Caki2 (cell line): ENCODE data around the gene USP9X. TPM values are rescaled to one million over a fixed set of nuclear protein-coding genes. Genes with fewer than 3 reads are reported as not detected.
A peak's percentile ranks its signal among the peaks of the same experiment; 100 is the strongest.
"Not testable (repeated sequence)": the region's sequence is repeated elsewhere in the genome, so short reads cannot be mapped to it uniquely, and the experiment has no call there.

Experiments used
- DNase-seq: peaks from one replicate; pipeline ENCODE4 v3.0.0-alpha.2; 2015; ENCODE audit warnings: low read depth
- in situ Hi-C: cut with HindIII; loops from 2 replicates; pipeline ENCODE4 v1.10.0; 2016; ENCODE audit warnings: low sequenced_read_pairs, low pct_unique_long_range_greater_than_20kb, mixed read lengths
- total RNA-seq: library from RNA; depleted of rRNA; stranded (reverse); fragments of >200 nt; shearing (Covaris generic); gene quantifications from 2 replicates; pipeline ENCODE4 v1.2.3, GENCODE V29; 2014; ENCODE audit warnings: low replicate concordance

The USP9X gene
- total RNA-seq, 1 experiment from 2014 or later = 15.6 TPM

GRCh38 chrX:41236629-41237028 is 151.4 kb downstream of the USP9X start:
- no peak for DNase-seq
- in situ Hi-C loops = no loop called here

GRCh38 chrX:41240509-41240908 is 155.3 kb downstream of the USP9X start:
- in situ Hi-C loops = no loop called here

GRCh38 chrX:41241962-41242361 is 156.7 kb downstream of the USP9X start:
- no peak for DNase-seq
- in situ Hi-C loops = no loop called here

More at GRCh38 chrX:41240509-41240908, 155.3 kb downstream of the USP9X start:
- no peak for DNase-seq

- in situ Hi-C loops = no loop called here
- DNase-seq = no peak
Measured at GRCh38 chrX:41245641-41246040, 160.4 kb downstream of the USP9X start.

- in situ Hi-C loops = no loop called here
- DNase-seq = no peak
Measured at GRCh38 chrX:41250867-41251266, 165.6 kb downstream of the USP9X start.

GRCh38 chrX:41257801-41258200 is 172.6 kb downstream of the USP9X start:
- no peak for DNase-seq
- in situ Hi-C loops = no loop called here

- in situ Hi-C loops = no loop called here
Measured at GRCh38 chrX:41258226-41258625, 173.0 kb downstream of the USP9X start.

GRCh38 chrX:41258871-41259270 is 173.6 kb downstream of the USP9X start:
- in situ Hi-C loops = no loop called here
- no peak for DNase-seq

More at GRCh38 chrX:41258226-41258625, 173.0 kb downstream of the USP9X start:
- DNase-seq = no peak

- no peak for DNase-seq
- in situ Hi-C loops = no loop called here
Measured at GRCh38 chrX:41259516-41259915, 174.3 kb downstream of the USP9X start.

- DNase-seq = peak; percentile 53
- in situ Hi-C loops = no loop called here
Measured at GRCh38 chrX:41265615-41266014, 180.4 kb downstream of the USP9X start.

GRCh38 chrX:41273638-41274037 is 188.4 kb downstream of the USP9X start:
- in situ Hi-C loops = no loop called here
- peak; percentile 66 for DNase-seq

GRCh38 chrX:41275661-41276609 is 190.7 kb downstream of the USP9X start:
- in situ Hi-C loops = no loop called here
- peak; percentile 71 for DNase-seq

- in situ Hi-C loops = no loop called here
- DNase-seq = no peak
Measured at GRCh38 chrX:41276661-41277506, 191.6 kb downstream of the USP9X start.

- DNase-seq, in situ Hi-C loops: not testable (repeated sequence)
Measured at GRCh38 chrX:41282307-41282706, 197.1 kb downstream of the USP9X start.

GRCh38 chrX:41285928-41286327 is 200.7 kb downstream of the USP9X start:
- DNase-seq, in situ Hi-C loops: not testable (repeated sequence)
